DND-41 (cell line): ENCODE measurements around the gene DCLK2.

Experiments used
- CTCF ChIP-seq: IDR thresholded peaks from 2 replicates; pipeline ENCODE4 v1.5.1; 2012; ENCODE audit warnings: borderline replicate concordance, low read length, moderate library complexity, mild to moderate bottlenecking; ENCODE audit not compliant: poor library complexity, severe bottlenecking; ENCODE audit errors: extremely low read depth
- EZH2 ChIP-seq: IDR thresholded peaks from 3 replicates; pipeline ENCODE4 v1.6.1; 2012; ENCODE audit warnings: borderline replicate concordance, low read depth, mild to moderate bottlenecking, moderate library complexity, low read length, inconsistent platforms; ENCODE audit not compliant: severe bottlenecking

GRCh38 chr4:150231107-150231770 lies 153.0 kb downstream of the DCLK2 start:
- TF ChIP-seq EZH2, result no peak
- TF ChIP-seq CTCF, result no peak
